T-helper 1 cell treated with Interleukin-12 subunit alpha and Interleukin-12 subunit beta and Interleukin-4 antibody, amounts not matched to agents 30 μg/mL and 1 μg/mL, for 36 hours (primary cell): ENCODE results near the gene ABCA1.
A peak's percentile ranks its signal among the peaks of the same experiment; 100 is the strongest.
"Not testable (repeated sequence)": the region's sequence is repeated elsewhere in the genome, so short reads cannot be mapped to it uniquely, and the experiment has no call there.

Source experiments
- H3K27ac Mint-ChIP-seq: one replicate; pipeline ENCODE4 v1.8.0; 2021; ENCODE audit warnings: mild to moderate bottlenecking, mixed read lengths
- H3K27me3 Mint-ChIP-seq: one replicate; pipeline ENCODE4 v1.8.0; 2021; ENCODE audit warnings: low read depth, mixed read lengths
- H3K36me3 Mint-ChIP-seq: one replicate; pipeline ENCODE4 v1.8.0; 2021; ENCODE audit warnings: low read depth, mixed read lengths
- H3K4me1 Mint-ChIP-seq: one replicate; pipeline ENCODE4 v1.8.0; 2021; ENCODE audit warnings: low read depth, mixed read lengths
- H3K4me3 Mint-ChIP-seq: one replicate; pipeline ENCODE4 v1.8.0; 2021; ENCODE audit warnings: mild to moderate bottlenecking, moderate library complexity, mixed read lengths
- H3K9me3 Mint-ChIP-seq: one replicate; pipeline ENCODE4 v1.8.0; 2021; ENCODE audit warnings: mixed read lengths

ABCA1 gene

GRCh38 chr9:104779946-104780535 lies 147.9 kb downstream of the ABCA1 start:
- no peak overlapping the region for H3K27ac Mint-ChIP-seq
- no peaks in the 10 kb centered on the region for H3K9me3 Mint-ChIP-seq
- no peaks in the 10 kb centered on the region for H3K36me3 Mint-ChIP-seq
- no peak overlapping the region for H3K4me3 Mint-ChIP-seq
- H3K27me3 Mint-ChIP-seq = peaks cover 2% of the 10 kb centered on the region
- H3K4me1 Mint-ChIP-seq = peaks cover 6% of the 10 kb centered on the region

GRCh38 chr9:104779334-104779733 lies 148.6 kb downstream of the ABCA1 start:
- peaks cover 6% of the 10 kb centered on the region for H3K4me1 Mint-ChIP-seq
- peaks cover 2% of the 10 kb centered on the region for H3K27me3 Mint-ChIP-seq
- H3K4me3 Mint-ChIP-seq = no peak overlapping the region
- H3K27ac Mint-ChIP-seq = no peak overlapping the region
- H3K36me3 Mint-ChIP-seq = no peaks in the 10 kb centered on the region
- H3K9me3 Mint-ChIP-seq = no peaks in the 10 kb centered on the region

- H3K4me1 Mint-ChIP-seq = peaks cover 2% of the 10 kb centered on the region
These were observed 149.2 kb downstream of the ABCA1 start for GRCh38 chr9:104778802-104779201.

GRCh38 chr9:104776797-104777196 lies 151.2 kb downstream of the ABCA1 start:
- no peaks in the 10 kb centered on the region for H3K9me3 Mint-ChIP-seq
- no peak overlapping the region for H3K27ac Mint-ChIP-seq
- no peaks in the 10 kb centered on the region for H3K36me3 Mint-ChIP-seq
- peaks cover 2% of the 10 kb centered on the region for H3K27me3 Mint-ChIP-seq
- H3K4me3 Mint-ChIP-seq = no peak overlapping the region
- peaks cover 2% of the 10 kb centered on the region for H3K4me1 Mint-ChIP-seq

More at GRCh38 chr9:104778802-104779201, 149.2 kb downstream of the ABCA1 start:
- Mint-ChIP-seq H3K27me3 (peaks cover 2% of the 10 kb centered on the region), H3K4me3 (no peak overlapping the region), H3K9me3 (no peaks in the 10 kb centered on the region), H3K36me3 (no peaks in the 10 kb centered on the region), H3K27ac (no peak overlapping the region)

- Mint-ChIP-seq H3K27ac (no peak overlapping the region), H3K4me1 (peaks cover 2% of the 10 kb centered on the region), H3K36me3 (no peaks in the 10 kb centered on the region), H3K27me3 (peaks cover 8% of the 10 kb centered on the region), H3K9me3 (no peaks in the 10 kb centered on the region), H3K4me3 (no peak overlapping the region)
These were observed 152.0 kb downstream of the ABCA1 start for GRCh38 chr9:104775976-104776375.

GRCh38 chr9:104775574-104775936 lies 152.4 kb downstream of the ABCA1 start:
- Mint-ChIP-seq H3K27me3 (peaks cover 8% of the 10 kb centered on the region), H3K27ac (no peak overlapping the region), H3K36me3 (no peaks in the 10 kb centered on the region), H3K9me3 (no peaks in the 10 kb centered on the region), H3K4me3 (no peak overlapping the region), H3K4me1 (peaks cover 2% of the 10 kb centered on the region)

GRCh38 chr9:104774831-104775573 lies 153.0 kb downstream of the ABCA1 start:
- H3K4me1 Mint-ChIP-seq = peaks cover under 1% of the 10 kb centered on the region
- no peak overlapping the region for H3K27ac Mint-ChIP-seq
- H3K9me3 Mint-ChIP-seq = no peaks in the 10 kb centered on the region
- no peaks in the 10 kb centered on the region for H3K36me3 Mint-ChIP-seq
- H3K27me3 Mint-ChIP-seq = peaks cover 9% of the 10 kb centered on the region
- no peak overlapping the region for H3K4me3 Mint-ChIP-seq

GRCh38 chr9:104774132-104774531 lies 153.8 kb downstream of the ABCA1 start:
- Mint-ChIP-seq H3K4me3 (no peak overlapping the region), H3K27me3 (peaks cover 9% of the 10 kb centered on the region), H3K4me1 (no peaks in the 10 kb centered on the region), H3K9me3 (no peaks in the 10 kb centered on the region), H3K27ac (no peak overlapping the region), H3K36me3 (no peaks in the 10 kb centered on the region)

- Mint-ChIP-seq H3K9me3 (no peaks in the 10 kb centered on the region), H3K36me3 (no peaks in the 10 kb centered on the region), H3K4me1 (no peaks in the 10 kb centered on the region), H3K27me3 (peaks cover 15% of the 10 kb centered on the region), H3K27ac (no peak overlapping the region), H3K4me3 (no peak overlapping the region)
These were observed 155.0 kb downstream of the ABCA1 start for GRCh38 chr9:104772714-104773510.

- Mint-ChIP-seq H3K4me3 (no peak overlapping the region), H3K27ac (no peak overlapping the region), H3K27me3 (peaks cover 15% of the 10 kb centered on the region)
These were observed 158.3 kb downstream of the ABCA1 start for GRCh38 chr9:104769655-104770054.

GRCh38 chr9:104769029-104769428 lies 158.9 kb downstream of the ABCA1 start:
- not testable (repeated sequence) for H3K36me3 Mint-ChIP-seq, H3K4me3 Mint-ChIP-seq, H3K4me1 Mint-ChIP-seq, H3K27ac Mint-ChIP-seq, H3K9me3 Mint-ChIP-seq
- peaks cover 15% of the 10 kb centered on the region for H3K27me3 Mint-ChIP-seq

More at GRCh38 chr9:104769655-104770054, 158.3 kb downstream of the ABCA1 start:
- Mint-ChIP-seq H3K36me3 (no peaks in the 10 kb centered on the region), H3K4me1 (no peaks in the 10 kb centered on the region), H3K9me3 (no peaks in the 10 kb centered on the region)

- peaks cover 15% of the 10 kb centered on the region for H3K27me3 Mint-ChIP-seq
- no peaks in the 10 kb centered on the region for H3K4me1 Mint-ChIP-seq
- no peaks in the 10 kb centered on the region for H3K9me3 Mint-ChIP-seq
- H3K27ac Mint-ChIP-seq = no peak overlapping the region
- no peak overlapping the region for H3K4me3 Mint-ChIP-seq
- H3K36me3 Mint-ChIP-seq = no peaks in the 10 kb centered on the region
These were observed 160.4 kb downstream of the ABCA1 start for GRCh38 chr9:104767507-104767906.

- Mint-ChIP-seq H3K27ac (no peak overlapping the region), H3K4me3 (no peak overlapping the region), H3K36me3 (no peaks in the 10 kb centered on the region), H3K4me1 (no peaks in the 10 kb centered on the region), H3K9me3 (no peaks in the 10 kb centered on the region), H3K27me3 (peaks cover 10% of the 10 kb centered on the region)
These were observed 161.9 kb downstream of the ABCA1 start for GRCh38 chr9:104766025-104766424.

GRCh38 chr9:104765138-104765537 lies 162.8 kb downstream of the ABCA1 start:
- Mint-ChIP-seq H3K27ac (no peak overlapping the region), H3K4me3 (peak overlapping the region; percentile 32), H3K9me3 (no peaks in the 10 kb centered on the region), H3K27me3 (peaks cover 8% of the 10 kb centered on the region), H3K36me3 (no peaks in the 10 kb centered on the region), H3K4me1 (no peaks in the 10 kb centered on the region)

GRCh38 chr9:104758974-104759373 lies 169.0 kb downstream of the ABCA1 start:
- H3K27ac Mint-ChIP-seq = no peak overlapping the region
- no peak overlapping the region for H3K4me3 Mint-ChIP-seq
- no peaks in the 10 kb centered on the region for H3K9me3 Mint-ChIP-seq
- no peaks in the 10 kb centered on the region for H3K27me3 Mint-ChIP-seq
- no peaks in the 10 kb centered on the region for H3K4me1 Mint-ChIP-seq
- H3K36me3 Mint-ChIP-seq = peaks cover 4% of the 10 kb centered on the region
